Liver (tissue), 9 donors: ENCODE data around the gene EFS. TPM values are rescaled to one million over a fixed set of nuclear protein-coding genes. Genes with fewer than 3 reads are reported as not detected.

Source experiments
- DNase-seq: peaks from one replicate; pipeline ENCODE4 v3.0.0-alpha.2; 2017; ENCODE audit warnings: low spot score
- H3K27ac ChIP-seq, 2 donors: one replicate each; pipeline ENCODE4 v1.7.0; 2013; ENCODE audit warnings: inconsistent platforms in 2 of 2, low read length in 2 of 2, control low read depth in 1 of 2, low read depth in 1 of 2, mild to moderate bottlenecking in 1 of 2
- H3K27me3 ChIP-seq, 4 donors: one replicate each; pipeline versions ENCODE4 v1.6.1 to v1.7.0; 2013; ENCODE audit warnings: low read length in 3 of 4, inconsistent platforms in 1 of 4, mild to moderate bottlenecking in 1 of 4, moderate library complexity in 1 of 4; ENCODE audit not compliant: control insufficient read depth in 4 of 4, insufficient read depth in 4 of 4
- H3K36me3 ChIP-seq, 4 donors: one replicate each; pipeline versions ENCODE4 v1.6.1 to v1.7.0; 2013; ENCODE audit warnings: low read length in 3 of 4, mild to moderate bottlenecking in 3 of 4, low read depth in 1 of 4, moderate library complexity in 1 of 4; ENCODE audit not compliant: control insufficient read depth in 4 of 4, insufficient read depth in 3 of 4
- H3K4me1 ChIP-seq, 4 donors: one replicate each; pipeline versions ENCODE4 v1.6.1 to v1.7.0; 2013; ENCODE audit warnings: low read length in 3 of 4, mild to moderate bottlenecking in 3 of 4, moderate library complexity in 1 of 4; ENCODE audit not compliant: control insufficient read depth in 4 of 4, insufficient read depth in 4 of 4
- H3K4me3 ChIP-seq, 3 donors: one replicate each; pipeline versions ENCODE4 v1.6.1 to v1.7.0; 2013; ENCODE audit warnings: low read length in 3 of 3, control low read depth in 1 of 3, low read depth in 1 of 3, mild to moderate bottlenecking in 1 of 3
- H3K9ac ChIP-seq, 2 donors: one replicate each; pipeline ENCODE4 v1.7.0; 2013; ENCODE audit warnings: low read length in 2 of 2, mild to moderate bottlenecking in 2 of 2, moderate library complexity in 2 of 2, control low read depth in 1 of 2, low read depth in 1 of 2
- H3K9me3 ChIP-seq, 4 donors: one replicate each; pipeline versions ENCODE4 v1.6.1 to v1.7.0; 2013; ENCODE audit warnings: low read length in 3 of 4; ENCODE audit not compliant: control insufficient read depth in 4 of 4
- EGR1 ChIP-seq, 2 donors: IDR thresholded peaks; 2 replicates each; pipeline ENCODE4 v1.6.1; 2016 to 2018; ENCODE audit warnings: antibody characterized with exemption in 2 of 2, low read depth in 2 of 2
- HNF4A ChIP-seq, 2 donors: conservative IDR thresholded peaks; 2 replicates each; pipeline ENCODE4 v1.6.1; 2016; ENCODE audit warnings: antibody characterized with exemption in 2 of 2, mild to moderate bottlenecking in 2 of 2
- JUND ChIP-seq, 2 donors: IDR thresholded peaks; 2 replicates each; pipeline ENCODE4 v1.6.1; 2016; ENCODE audit warnings: antibody characterized with exemption in 2 of 2
- NR2F2 ChIP-seq: IDR thresholded peaks from 2 replicates; pipeline ENCODE4 v1.6.1; 2016; ENCODE audit warnings: antibody characterized with exemption
- RAD21 ChIP-seq, 2 donors: IDR thresholded peaks; 2 replicates each; pipeline ENCODE4 v1.6.1; 2016; ENCODE audit warnings: antibody characterized with exemption in 2 of 2, mild to moderate bottlenecking in 2 of 2
- RXRA ChIP-seq, 2 donors: IDR thresholded peaks; 2 replicates each; pipeline ENCODE4 v1.6.1; 2017 to 2018; ENCODE audit warnings: antibody characterized with exemption in 2 of 2, mild to moderate bottlenecking in 1 of 2
- TAF1 ChIP-seq: conservative IDR thresholded peaks from 2 replicates; pipeline ENCODE4 v1.6.1; 2016; ENCODE audit warnings: antibody characterized with exemption, mild to moderate bottlenecking
- YY1 ChIP-seq: IDR thresholded peaks from 2 replicates; pipeline ENCODE4 v1.6.1; 2016; ENCODE audit warnings: antibody characterized with exemption, mild to moderate bottlenecking
- WGBS: extraction: QIAGEN DNeasy Blood & Tissue Kit; methylation state at CpG from one replicate; pipeline ENCODE4 v1.1.7; 2013; 5-methylcytosine and 5-hydroxymethylcytosine counted together
- polyA plus RNA-seq, 2 donors: library from polyadenylated mRNA; stranded (reverse) in 1 of 2; unstranded in 1 of 2; fragments of 200-250 nt in 1 of 2; fragments of >200 nt in 1 of 2; fragmentation: Nextera tagmentation in 1 of 2; extraction: Ambion mirVana in 1 of 2; gene quantifications; one replicate each; pipeline versions ENCODE4 v1.2.1 to v1.2.3, GENCODE V29; 2013 to 2015
- total RNA-seq, 2 donors: library from RNA; depleted of rRNA; stranded (reverse); fragments of >200 nt; gene quantifications; one replicate each; pipeline ENCODE4 v1.2.3, GENCODE V29; 2014
- TF ChIP-seq, protein P1 (sequence below): fragments of 150-350 bp; IDR thresholded peaks from 2 replicates; pipeline ENCODE4 v1.5.1; 2017; ENCODE audit warnings: improper control_type of control experiment, low read depth, low read length; ENCODE audit not compliant: missing input control
- TF ChIP-seq, protein P2 (sequence below): IDR thresholded peaks from 2 replicates; pipeline ENCODE4 v1.6.1; 2016; ENCODE audit warnings: antibody characterized with exemption
- TF ChIP-seq, protein P3 (sequence below): IDR thresholded peaks from 2 replicates; pipeline ENCODE4 v1.6.1; 2016; ENCODE audit warnings: antibody characterized with exemption
- TF ChIP-seq, protein P4 (sequence below): IDR thresholded peaks from 2 replicates; pipeline ENCODE4 v1.6.1; 2016; ENCODE audit warnings: antibody characterized with exemption, mild to moderate bottlenecking
- TF ChIP-seq, protein P5 (sequence below): IDR thresholded peaks from 2 replicates; pipeline ENCODE4 v1.6.1; 2016; ENCODE audit warnings: antibody characterized with exemption
- donor health status: healthy.
- donor health status: healthy.
- donor health status: healthy.
- donor health status: healthy.
- donor health status: healthy.

The EFS gene
- total and polyA plus RNA-seq, 4 donors: 0.10 to 0.69 (median 0.54) TPM

DNA sequence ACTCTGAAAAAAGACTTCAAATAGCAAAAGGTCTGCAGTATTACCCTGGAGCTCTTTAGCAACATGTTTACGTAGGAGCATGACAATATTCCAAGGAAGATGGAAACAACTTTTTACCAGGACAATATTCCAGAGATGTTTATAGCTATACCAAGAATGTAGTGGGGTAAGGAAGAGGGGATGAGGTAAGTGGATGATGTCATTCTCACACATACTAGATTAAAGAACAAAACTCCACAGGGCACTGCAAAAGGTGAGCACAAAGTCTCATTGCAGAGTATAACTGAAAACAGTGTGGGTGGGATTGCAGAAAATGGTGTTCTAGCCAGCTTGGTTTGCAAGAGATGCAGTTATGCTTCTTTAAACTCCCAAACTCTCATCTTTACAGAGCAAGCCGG lies 20.3 kb upstream of the EFS start (continued):
- TF ChIP-seq, protein P1, sequence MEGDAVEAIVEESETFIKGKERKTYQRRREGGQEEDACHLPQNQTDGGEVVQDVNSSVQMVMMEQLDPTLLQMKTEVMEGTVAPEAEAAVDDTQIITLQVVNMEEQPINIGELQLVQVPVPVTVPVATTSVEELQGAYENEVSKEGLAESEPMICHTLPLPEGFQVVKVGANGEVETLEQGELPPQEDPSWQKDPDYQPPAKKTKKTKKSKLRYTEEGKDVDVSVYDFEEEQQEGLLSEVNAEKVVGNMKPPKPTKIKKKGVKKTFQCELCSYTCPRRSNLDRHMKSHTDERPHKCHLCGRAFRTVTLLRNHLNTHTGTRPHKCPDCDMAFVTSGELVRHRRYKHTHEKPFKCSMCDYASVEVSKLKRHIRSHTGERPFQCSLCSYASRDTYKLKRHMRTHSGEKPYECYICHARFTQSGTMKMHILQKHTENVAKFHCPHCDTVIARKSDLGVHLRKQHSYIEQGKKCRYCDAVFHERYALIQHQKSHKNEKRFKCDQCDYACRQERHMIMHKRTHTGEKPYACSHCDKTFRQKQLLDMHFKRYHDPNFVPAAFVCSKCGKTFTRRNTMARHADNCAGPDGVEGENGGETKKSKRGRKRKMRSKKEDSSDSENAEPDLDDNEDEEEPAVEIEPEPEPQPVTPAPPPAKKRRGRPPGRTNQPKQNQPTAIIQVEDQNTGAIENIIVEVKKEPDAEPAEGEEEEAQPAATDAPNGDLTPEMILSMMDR: no peak
- TF ChIP-seq, protein P2, sequence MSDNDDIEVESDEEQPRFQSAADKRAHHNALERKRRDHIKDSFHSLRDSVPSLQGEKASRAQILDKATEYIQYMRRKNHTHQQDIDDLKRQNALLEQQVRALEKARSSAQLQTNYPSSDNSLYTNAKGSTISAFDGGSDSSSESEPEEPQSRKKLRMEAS: no peak

DNA sequence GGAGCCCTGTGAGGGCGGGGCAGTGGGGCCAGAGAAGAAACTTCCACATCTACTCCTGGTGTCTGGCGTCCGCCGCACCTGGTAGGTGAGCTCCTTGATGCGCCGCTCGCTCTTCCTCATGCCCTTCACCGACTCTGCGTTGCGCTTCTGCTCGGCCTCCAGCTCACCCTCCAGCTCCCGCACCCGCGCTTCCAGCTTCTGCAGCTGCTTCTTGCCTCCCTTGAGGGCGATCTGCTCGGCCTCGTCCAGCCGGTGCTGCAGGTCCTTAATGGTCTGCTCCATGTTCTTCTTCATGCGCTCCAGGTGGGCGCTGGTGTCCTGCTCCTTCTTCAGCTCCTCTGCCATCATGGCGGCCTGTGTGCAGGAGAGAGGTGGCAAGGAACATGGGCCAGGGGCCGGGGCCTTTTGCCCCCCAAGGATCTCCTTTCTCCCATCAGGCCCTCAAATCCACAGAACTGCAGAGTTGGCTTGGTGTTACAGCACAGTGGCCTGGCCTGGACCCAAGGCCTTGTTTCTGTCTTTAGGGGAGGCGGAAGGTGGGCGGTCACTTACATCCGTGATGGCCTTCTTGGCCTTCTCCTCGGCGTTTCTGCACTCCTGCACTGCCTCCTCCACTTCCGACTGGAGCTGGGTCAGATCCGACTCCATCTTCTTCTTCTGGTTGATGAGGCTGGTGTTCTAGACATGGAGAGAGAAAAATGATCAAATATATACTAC lies 19.6 kb upstream of the EFS start:
- no peaks in the 10 kb centered on the region for H3K36me3 ChIP-seq

More for the DNA sequence above, 19.6 kb upstream of the EFS start:
- H3K4me3 ChIP-seq: no peak overlapping the region
- 88% methylated on average over 29 of the region's 29 CpGs for WGBS
- H3K27me3 ChIP-seq: no peaks in the 10 kb centered on the region
- H3K27ac ChIP-seq: no peak overlapping the region
- no peak overlapping the region for H3K9ac ChIP-seq
- no peaks in the 10 kb centered on the region for H3K9me3 ChIP-seq
- H3K4me1 ChIP-seq: no peaks in the 10 kb centered on the region
- TF ChIP-seq RAD21 (IDR thresholded peaks at IDR 0.05) (no peak), RXRA (IDR thresholded peaks at IDR 0.05) (no peak), NR2F2 (no peak), EGR1 (IDR thresholded peaks at IDR 0.05; ENCODE audit: low read depth in 2 of 2) (no peak), JUND (IDR thresholded peaks at IDR 0.05) (no peak), TAF1 (no peak), HNF4A (conservative IDR thresholded peaks at IDR 0.05) (no peak), YY1 (no peak)
- TF ChIP-seq, protein P3, sequence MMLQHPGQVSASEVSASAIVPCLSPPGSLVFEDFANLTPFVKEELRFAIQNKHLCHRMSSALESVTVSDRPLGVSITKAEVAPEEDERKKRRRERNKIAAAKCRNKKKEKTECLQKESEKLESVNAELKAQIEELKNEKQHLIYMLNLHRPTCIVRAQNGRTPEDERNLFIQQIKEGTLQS: no peak
- TF ChIP-seq, protein P4, sequence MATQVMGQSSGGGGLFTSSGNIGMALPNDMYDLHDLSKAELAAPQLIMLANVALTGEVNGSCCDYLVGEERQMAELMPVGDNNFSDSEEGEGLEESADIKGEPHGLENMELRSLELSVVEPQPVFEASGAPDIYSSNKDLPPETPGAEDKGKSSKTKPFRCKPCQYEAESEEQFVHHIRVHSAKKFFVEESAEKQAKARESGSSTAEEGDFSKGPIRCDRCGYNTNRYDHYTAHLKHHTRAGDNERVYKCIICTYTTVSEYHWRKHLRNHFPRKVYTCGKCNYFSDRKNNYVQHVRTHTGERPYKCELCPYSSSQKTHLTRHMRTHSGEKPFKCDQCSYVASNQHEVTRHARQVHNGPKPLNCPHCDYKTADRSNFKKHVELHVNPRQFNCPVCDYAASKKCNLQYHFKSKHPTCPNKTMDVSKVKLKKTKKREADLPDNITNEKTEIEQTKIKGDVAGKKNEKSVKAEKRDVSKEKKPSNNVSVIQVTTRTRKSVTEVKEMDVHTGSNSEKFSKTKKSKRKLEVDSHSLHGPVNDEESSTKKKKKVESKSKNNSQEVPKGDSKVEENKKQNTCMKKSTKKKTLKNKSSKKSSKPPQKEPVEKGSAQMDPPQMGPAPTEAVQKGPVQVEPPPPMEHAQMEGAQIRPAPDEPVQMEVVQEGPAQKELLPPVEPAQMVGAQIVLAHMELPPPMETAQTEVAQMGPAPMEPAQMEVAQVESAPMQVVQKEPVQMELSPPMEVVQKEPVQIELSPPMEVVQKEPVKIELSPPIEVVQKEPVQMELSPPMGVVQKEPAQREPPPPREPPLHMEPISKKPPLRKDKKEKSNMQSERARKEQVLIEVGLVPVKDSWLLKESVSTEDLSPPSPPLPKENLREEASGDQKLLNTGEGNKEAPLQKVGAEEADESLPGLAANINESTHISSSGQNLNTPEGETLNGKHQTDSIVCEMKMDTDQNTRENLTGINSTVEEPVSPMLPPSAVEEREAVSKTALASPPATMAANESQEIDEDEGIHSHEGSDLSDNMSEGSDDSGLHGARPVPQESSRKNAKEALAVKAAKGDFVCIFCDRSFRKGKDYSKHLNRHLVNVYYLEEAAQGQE: no peak
- TF ChIP-seq, protein P1: no peak
- TF ChIP-seq, protein P5, sequence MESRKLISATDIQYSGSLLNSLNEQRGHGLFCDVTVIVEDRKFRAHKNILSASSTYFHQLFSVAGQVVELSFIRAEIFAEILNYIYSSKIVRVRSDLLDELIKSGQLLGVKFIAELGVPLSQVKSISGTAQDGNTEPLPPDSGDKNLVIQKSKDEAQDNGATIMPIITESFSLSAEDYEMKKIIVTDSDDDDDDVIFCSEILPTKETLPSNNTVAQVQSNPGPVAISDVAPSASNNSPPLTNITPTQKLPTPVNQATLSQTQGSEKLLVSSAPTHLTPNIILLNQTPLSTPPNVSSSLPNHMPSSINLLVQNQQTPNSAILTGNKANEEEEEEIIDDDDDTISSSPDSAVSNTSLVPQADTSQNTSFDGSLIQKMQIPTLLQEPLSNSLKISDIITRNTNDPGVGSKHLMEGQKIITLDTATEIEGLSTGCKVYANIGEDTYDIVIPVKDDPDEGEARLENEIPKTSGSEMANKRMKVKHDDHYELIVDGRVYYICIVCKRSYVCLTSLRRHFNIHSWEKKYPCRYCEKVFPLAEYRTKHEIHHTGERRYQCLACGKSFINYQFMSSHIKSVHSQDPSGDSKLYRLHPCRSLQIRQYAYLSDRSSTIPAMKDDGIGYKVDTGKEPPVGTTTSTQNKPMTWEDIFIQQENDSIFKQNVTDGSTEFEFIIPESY: no peak
- DNase-seq: no peak
